Mononuclear cell (primary cell): Measurements from ENCODE around the gene SLC4A4. TPM values are rescaled to one million over a fixed set of nuclear protein-coding genes. Genes with fewer than 3 reads are reported as not detected.

Experiments
- H3K27me3 ChIP-seq: 2 replicates; pipeline ENCODE4 v1.6.0; 2011; ENCODE audit warnings: low read length, control low read depth; ENCODE audit not compliant: insufficient read depth
- H3K4me1 ChIP-seq: 2 replicates; pipeline ENCODE4 v1.5.1; 2011; ENCODE audit warnings: mild to moderate bottlenecking, low read length, control low read depth; ENCODE audit not compliant: insufficient read depth
- H3K4me3 ChIP-seq: 2 replicates; pipeline ENCODE4 v1.5.1; 2011; ENCODE audit warnings: mild to moderate bottlenecking, low read length, moderate library complexity
- H3K9me3 ChIP-seq: 2 replicates; pipeline ENCODE4 v1.5.1; 2011; ENCODE audit warnings: low read depth, mild to moderate bottlenecking, control low read depth, low read length
- total RNA-seq: library from RNA; depleted of rRNA; stranded (reverse); fragments of >200 nt; gene quantifications from one replicate; pipeline ENCODE4 v1.2.3, GENCODE V29; 2012

The SLC4A4 gene
- total RNA-seq, 1 donor, result 1.3 TPM

DNA sequence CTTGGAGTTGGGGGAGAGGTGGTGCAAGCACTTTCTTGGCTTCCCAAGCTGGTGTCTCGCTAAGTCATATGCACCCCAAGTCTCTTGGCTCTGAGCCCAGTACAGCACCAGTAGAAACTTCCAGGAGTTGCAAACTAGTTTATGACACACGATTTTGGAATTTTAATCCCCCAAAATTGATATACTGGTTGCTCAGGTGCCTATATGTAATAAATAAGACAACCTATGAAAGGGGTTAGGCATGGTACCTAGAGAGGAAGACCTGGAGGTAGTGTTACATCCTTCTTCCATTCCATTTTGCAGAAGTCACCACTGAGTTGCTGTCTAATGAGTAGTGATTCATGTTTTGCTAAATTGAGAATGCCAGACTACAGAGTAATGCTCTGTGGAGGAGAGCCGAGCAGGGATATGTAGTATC is 4.3 kb upstream of the SLC4A4 start:
- Histone ChIP-seq H3K4me1 (peaks cover 4% of the 10 kb centered on the region), H3K4me3 (no peak overlapping the region), H3K27me3 (no peaks in the 10 kb centered on the region), H3K9me3 (no peaks in the 10 kb centered on the region)

DNA sequence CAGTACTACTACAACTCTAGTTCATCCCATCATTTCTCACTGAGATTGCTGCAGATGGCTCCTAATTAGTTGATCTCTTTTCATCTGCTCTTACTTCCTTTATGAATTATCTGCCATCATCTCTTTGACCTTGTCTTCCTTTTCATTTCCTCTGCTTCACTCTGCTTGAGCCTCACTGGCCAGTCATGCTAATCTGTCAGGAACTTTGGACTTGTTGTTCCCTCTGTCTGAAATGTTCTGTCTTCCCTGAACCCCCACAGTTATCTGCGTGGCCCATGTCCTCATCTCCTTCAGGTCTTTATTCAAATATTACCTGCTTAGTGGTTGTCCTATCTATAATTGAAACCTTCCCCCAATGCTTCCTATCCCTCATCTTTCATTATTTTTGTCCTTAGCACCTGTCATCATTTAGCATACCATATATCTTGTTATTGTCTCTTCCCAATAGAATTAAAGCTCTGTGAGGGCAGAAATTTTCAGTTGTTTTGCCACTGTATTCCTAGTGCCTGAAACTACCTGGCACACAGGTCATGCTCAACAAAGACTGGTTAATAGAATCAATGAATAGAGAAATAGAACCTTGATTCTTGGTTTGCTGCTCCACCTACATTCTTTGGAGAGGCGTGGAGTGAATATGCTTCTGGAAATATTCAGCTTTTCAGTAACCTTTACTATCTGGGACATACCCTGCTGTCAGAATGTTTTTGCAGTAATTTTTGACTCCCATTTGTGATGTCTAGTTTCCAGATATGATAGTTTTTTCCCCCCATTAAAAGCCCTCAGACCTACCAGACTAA is 5.0 kb downstream of the SLC4A4 start:
- Histone ChIP-seq H3K27me3 (no peaks in the 10 kb centered on the region), H3K9me3 (no peaks in the 10 kb centered on the region), H3K4me1 (peaks cover 4% of the 10 kb centered on the region), H3K4me3 (no peak overlapping the region)

DNA sequence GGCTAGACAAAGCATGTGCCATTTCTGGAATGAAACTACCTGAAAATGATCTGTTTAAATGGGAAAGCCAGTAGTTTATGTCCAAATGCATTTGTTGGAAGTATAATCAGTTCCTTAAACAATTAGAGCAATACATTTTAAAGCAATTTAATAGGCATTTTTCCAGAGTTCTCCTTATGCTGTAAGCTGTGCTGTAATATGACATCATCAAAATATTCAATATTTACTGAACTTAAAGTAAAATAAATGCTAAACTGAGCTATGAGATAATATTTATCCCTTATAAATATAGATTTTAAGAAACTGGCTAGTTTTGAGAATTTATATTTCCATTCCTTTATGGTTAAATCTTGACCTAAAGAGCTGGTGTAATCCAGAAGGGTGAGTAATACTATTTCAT is 7.9 kb downstream of the SLC4A4 start:
- no peaks in the 10 kb centered on the region for H3K27me3 ChIP-seq
- no peaks in the 10 kb centered on the region for H3K4me1 ChIP-seq
- no peak overlapping the region for H3K4me3 ChIP-seq

DNA sequence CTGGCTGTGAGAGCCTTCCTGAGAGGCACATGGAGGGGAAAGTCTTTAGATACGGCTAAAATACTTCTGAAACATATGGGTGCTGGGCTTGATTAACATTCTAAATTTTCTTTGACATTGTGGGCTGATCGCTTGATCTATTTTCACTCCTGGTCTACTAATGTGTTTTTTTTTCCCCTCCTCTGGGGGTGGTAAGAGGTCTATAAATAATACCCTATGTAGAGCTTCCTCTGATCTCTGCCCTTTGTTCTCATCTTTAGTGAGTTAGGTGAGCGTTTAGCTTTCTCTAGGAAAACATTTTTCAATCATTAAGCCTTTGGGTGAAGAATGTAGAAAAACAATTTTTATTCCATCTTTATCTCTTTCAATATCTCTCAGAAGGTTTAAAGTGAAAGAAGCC is 9.8 kb downstream of the SLC4A4 start:
- Histone ChIP-seq H3K9me3 (no peaks in the 10 kb centered on the region), H3K4me1 (no peaks in the 10 kb centered on the region), H3K4me3 (no peak overlapping the region), H3K27me3 (no peaks in the 10 kb centered on the region)

More for the DNA sequence above, 7.9 kb downstream of the SLC4A4 start:
- no peaks in the 10 kb centered on the region for H3K9me3 ChIP-seq

DNA sequence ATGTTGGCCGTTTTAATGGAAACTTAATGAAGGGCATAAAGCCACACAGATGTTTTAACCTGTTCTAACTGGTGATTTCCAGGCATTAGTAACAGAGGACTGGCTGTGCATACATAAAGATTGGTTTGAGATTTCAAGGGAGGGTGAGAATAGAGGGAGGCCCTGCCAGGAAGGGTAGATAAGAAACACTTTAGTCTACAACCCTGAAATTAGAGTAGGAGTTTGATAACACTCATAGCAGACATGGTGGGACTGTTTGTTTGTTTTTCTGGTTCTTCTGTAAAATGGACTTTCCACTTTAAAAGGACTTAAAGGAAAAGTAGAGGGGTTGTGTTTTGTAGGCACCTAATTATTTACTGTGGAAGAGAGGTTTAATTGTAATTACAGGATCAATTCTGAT is 16.2 kb downstream of the SLC4A4 start:
- Histone ChIP-seq H3K4me1 (no peaks in the 10 kb centered on the region), H3K27me3 (no peaks in the 10 kb centered on the region), H3K9me3 (no peaks in the 10 kb centered on the region), H3K4me3 (no peak overlapping the region)

DNA sequence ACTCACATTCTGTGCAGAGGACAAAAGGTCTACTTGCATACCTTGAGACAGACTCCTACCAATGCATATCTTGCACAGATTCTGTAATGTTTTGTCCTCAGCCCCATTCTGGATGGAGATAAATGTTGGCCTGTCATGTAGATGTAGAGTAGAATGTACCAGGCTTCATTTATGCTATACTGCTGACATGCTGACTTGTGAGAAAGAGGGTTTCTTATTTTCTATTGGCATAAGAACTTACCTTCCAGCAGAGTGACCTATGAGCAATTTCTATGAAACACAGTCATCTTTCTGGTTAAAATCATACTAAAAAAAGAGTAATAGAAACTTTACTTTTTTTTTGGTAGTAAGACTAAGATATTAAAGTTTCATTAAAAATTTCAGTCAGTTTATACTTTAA is 17.2 kb downstream of the SLC4A4 start:
- Histone ChIP-seq H3K4me3 (no peak overlapping the region), H3K4me1 (no peaks in the 10 kb centered on the region), H3K9me3 (no peaks in the 10 kb centered on the region), H3K27me3 (no peaks in the 10 kb centered on the region)

DNA sequence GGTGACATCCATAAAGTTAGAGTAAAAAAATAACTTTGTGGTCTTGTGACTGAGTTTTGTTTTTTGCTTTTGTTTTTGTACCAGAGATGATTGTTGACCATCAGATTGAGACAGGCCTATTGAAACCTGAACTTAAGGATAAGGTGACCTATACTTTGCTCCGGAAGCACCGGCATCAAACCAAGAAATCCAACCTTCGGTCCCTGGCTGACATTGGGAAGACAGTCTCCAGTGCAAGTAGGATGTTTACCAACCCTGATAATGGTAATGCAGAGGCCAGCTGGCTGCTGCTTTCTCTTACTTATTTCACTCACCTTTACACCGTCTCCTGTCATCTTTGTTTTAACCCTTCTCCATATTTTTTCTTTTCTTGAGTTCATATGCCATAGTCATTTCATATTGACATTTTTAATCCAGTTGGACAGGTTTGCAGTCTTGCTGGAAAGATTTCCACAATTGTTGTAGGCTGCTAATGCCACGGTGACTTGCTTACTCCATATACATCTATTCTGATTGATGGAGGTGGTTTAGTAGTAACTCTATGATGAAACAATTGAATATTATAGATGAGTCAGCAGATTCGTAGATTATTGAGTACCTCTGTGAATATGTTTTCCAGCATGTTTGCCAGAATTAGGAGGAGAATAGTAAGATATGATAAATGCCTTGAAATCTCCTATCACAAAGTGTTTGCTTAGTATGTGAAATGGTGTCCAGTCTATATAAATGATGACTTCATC is 18.3 kb downstream of the SLC4A4 start:
- no peak overlapping the region for H3K4me3 ChIP-seq
- no peaks in the 10 kb centered on the region for H3K4me1 ChIP-seq
- H3K9me3 ChIP-seq, result no peaks in the 10 kb centered on the region
- H3K27me3 ChIP-seq, result no peaks in the 10 kb centered on the region

DNA sequence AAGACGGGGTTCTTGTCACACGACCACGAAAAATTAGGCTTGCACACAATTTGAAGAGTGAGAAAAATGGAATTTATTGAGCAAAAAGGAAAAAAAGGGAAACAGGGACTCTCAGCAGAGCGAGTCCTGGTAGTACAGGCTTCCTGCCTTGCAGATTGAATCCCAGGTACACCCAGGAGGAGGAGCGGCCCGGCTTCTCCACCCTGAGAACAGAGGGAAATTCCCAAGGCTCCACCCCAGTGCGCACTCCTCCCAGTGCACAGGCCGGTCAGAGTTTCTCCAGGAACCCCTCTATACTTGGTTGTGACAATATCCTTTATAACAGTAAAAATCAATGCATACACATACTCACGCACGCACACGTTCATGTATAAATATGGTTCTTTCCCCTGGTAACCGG is 22.0 kb downstream of the SLC4A4 start:
- Histone ChIP-seq H3K4me3 (no peak overlapping the region), H3K9me3 (no peaks in the 10 kb centered on the region), H3K27me3 (no peaks in the 10 kb centered on the region), H3K4me1 (no peaks in the 10 kb centered on the region)

DNA sequence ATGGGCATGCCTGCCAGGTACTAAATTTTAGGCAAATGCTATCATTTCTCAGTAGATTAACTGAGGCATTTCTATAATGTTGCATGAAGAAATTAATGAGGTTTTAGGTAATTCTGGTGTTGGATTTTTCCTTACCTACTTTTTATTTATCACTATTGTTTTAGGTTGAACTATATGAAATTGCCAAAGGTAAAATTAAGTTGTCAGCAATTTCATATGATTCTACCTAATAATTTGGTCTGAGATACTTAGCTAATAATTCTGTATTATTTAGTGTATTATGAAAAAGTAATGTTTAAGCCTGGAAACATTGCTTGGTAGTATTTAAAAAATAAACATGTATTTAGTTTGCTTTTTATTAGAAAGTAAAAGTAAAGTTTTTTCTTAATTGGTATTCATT is 22.7 kb downstream of the SLC4A4 start:
- Histone ChIP-seq H3K4me1 (no peaks in the 10 kb centered on the region), H3K9me3 (no peaks in the 10 kb centered on the region), H3K27me3 (no peaks in the 10 kb centered on the region), H3K4me3 (no peak overlapping the region)

DNA sequence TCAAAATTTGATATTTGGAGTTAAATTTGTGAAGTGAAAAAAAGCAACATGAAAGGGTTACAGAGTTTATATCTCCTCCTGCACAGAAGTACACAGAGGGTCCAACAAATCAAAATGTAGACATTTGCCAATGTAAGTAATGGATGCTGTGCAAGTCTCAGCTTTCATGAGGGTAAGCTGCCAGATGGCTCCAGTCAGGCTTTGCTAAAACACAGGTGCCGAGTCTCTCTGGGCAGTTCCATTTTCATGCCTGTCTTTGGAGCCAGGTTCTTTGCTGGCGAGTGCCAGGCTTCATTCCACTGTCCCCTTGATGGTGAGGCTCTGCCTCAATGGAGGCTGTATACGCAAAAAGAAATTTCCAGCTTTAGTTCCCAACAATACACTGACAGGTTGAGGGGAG is 27.9 kb downstream of the SLC4A4 start:
- H3K4me1 ChIP-seq, result no peaks in the 10 kb centered on the region
- no peaks in the 10 kb centered on the region for H3K27me3 ChIP-seq
- no peaks in the 10 kb centered on the region for H3K9me3 ChIP-seq
- no peak overlapping the region for H3K4me3 ChIP-seq

DNA sequence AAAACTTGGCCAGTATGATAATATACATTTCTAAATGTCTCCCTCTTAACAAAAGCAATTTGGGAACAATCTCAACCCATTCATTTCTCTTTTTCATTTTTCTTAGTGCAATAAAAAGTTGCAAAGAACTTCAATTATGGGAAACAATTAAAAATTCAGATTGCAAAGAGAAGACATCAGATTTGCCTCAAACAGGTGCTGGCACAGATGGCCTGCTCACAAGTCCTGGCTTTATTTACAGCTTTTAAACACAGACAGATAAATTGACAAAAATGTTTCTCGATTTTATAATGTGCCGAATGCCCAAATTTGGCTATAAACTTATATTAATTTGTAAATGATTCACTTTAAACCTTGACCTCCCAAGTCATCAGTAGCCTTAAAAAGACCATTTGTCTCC is 28.7 kb downstream of the SLC4A4 start:
- Histone ChIP-seq H3K4me1 (no peaks in the 10 kb centered on the region), H3K27me3 (no peaks in the 10 kb centered on the region), H3K4me3 (no peak overlapping the region), H3K9me3 (no peaks in the 10 kb centered on the region)

DNA sequence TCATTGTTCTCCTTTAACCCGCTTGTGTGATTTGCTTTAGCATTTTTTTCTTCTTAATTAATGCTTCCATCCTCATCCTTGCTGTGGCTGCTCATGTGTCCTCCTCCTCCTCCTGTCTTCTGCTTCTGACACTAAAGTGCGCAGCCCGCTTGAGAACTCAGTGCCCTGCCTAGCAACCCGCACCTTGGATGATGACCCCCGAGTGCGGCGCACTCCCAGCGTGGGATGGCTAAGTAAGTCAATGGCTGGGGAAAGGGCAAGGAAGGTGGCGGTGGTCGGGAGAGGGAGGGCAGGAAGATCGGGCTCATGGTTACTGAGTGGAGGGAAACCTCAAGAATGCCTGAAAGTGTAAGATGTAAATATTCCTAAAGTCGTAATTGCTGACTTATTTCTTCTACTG is 30.1 kb downstream of the SLC4A4 start:
- no peaks in the 10 kb centered on the region for H3K9me3 ChIP-seq
- H3K27me3 ChIP-seq, result no peaks in the 10 kb centered on the region
- no peaks in the 10 kb centered on the region for H3K4me1 ChIP-seq
- H3K4me3 ChIP-seq, result no peak overlapping the region

DNA sequence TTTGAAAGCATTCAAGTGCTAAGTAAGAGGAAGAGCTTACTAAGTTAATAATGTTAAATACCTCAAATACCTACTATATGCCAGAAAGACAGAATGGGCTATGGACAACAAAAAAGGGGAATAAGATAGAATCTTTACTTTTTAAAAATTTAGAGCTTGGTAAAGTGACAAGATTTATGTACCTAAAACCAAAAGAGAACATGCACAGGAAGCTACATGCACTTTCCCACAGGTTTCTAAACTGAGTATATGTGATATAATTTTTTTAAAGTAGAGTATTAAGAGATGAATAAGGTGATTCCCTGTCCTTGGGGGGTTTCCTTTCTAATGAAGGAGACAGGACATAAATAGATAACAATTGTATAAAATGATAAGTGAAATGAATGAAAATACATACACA is 30.7 kb downstream of the SLC4A4 start:
- no peak overlapping the region for H3K4me3 ChIP-seq
- no peaks in the 10 kb centered on the region for H3K4me1 ChIP-seq
- H3K9me3 ChIP-seq, result no peaks in the 10 kb centered on the region
- no peaks in the 10 kb centered on the region for H3K27me3 ChIP-seq

DNA sequence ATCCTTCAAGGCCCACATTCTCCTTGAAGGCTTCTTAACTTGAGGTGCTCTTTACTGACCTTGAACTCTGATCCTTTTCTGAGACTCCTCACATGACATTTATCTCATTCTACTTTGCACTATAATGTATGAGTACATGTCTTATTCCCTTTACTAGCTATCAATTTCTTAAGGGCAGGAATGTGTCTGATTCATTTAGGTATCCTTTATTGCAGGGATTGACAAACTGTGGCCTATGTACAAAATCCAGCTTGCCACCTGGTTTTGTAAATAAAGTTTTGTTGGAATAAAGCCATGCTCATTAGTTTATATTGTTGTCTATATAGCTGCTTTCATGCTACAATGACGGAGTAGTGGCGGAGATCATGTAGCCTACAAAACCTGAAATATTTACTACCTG is 36.7 kb downstream of the SLC4A4 start:
- Histone ChIP-seq H3K4me3 (no peak overlapping the region), H3K9me3 (no peaks in the 10 kb centered on the region), H3K4me1 (no peaks in the 10 kb centered on the region), H3K27me3 (no peaks in the 10 kb centered on the region)

DNA sequence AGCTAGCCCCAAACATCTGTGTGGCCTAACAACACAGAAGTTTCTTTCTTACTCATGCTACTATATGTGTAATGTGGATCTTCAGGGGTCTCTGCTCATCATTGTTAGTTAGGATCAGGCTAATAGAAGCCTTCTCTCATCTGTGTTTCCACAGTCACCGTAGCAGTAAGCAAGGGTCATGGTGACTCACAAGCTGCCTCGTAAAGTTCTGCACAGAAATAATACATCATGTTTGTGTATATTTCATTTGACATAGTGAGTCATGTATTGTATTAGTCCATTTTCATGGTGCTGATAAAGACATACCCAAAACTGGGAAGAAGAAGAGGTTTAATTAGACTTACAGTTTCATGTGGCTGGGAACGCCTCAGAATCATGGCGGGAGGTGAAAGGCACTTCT is 38.7 kb downstream of the SLC4A4 start:
- Histone ChIP-seq H3K4me1 (no peaks in the 10 kb centered on the region), H3K27me3 (no peaks in the 10 kb centered on the region), H3K9me3 (no peaks in the 10 kb centered on the region), H3K4me3 (no peak overlapping the region)

DNA sequence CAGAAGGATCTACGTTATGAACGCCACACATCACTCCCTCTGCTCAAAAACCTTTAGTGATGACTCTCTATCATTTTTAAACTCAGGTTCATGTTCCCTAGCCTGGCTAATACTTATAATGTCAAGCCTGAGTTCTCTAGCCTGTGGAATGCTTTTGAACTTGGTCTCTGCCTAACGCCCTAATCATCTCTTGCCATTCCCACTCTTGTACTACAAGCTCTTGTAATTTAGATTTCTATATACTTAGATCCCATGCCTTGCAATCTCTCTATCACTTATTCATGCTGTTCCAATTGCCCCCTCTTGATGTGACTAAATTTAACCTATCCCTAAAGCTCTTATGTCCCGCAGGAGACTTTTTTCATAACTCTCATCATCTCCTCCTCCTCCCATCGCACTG is 40.3 kb downstream of the SLC4A4 start:
- H3K27me3 ChIP-seq, result no peaks in the 10 kb centered on the region
- H3K9me3 ChIP-seq, result no peaks in the 10 kb centered on the region
- no peaks in the 10 kb centered on the region for H3K4me1 ChIP-seq
- H3K4me3 ChIP-seq, result no peak overlapping the region
